B cell (primary cell): Measurements from ENCODE around the gene EMILIN3.

Source experiments
- EZH2 ChIP-seq: IDR thresholded peaks from 2 replicates; pipeline ENCODE4 v1.6.1; 2012; ENCODE audit warnings: borderline replicate concordance, low read depth, mild to moderate bottlenecking, moderate library complexity, low read length; ENCODE audit not compliant: insufficient read depth, poor library complexity, severe bottlenecking
- TF ChIP-seq, protein P1 (sequence below): fragments of 200-600 bp; IDR thresholded peaks from one replicate; pipeline ENCODE4 v1.8.0; 2022; ENCODE audit warnings: antibody characterized with exemption, mild to moderate bottlenecking

DNA sequence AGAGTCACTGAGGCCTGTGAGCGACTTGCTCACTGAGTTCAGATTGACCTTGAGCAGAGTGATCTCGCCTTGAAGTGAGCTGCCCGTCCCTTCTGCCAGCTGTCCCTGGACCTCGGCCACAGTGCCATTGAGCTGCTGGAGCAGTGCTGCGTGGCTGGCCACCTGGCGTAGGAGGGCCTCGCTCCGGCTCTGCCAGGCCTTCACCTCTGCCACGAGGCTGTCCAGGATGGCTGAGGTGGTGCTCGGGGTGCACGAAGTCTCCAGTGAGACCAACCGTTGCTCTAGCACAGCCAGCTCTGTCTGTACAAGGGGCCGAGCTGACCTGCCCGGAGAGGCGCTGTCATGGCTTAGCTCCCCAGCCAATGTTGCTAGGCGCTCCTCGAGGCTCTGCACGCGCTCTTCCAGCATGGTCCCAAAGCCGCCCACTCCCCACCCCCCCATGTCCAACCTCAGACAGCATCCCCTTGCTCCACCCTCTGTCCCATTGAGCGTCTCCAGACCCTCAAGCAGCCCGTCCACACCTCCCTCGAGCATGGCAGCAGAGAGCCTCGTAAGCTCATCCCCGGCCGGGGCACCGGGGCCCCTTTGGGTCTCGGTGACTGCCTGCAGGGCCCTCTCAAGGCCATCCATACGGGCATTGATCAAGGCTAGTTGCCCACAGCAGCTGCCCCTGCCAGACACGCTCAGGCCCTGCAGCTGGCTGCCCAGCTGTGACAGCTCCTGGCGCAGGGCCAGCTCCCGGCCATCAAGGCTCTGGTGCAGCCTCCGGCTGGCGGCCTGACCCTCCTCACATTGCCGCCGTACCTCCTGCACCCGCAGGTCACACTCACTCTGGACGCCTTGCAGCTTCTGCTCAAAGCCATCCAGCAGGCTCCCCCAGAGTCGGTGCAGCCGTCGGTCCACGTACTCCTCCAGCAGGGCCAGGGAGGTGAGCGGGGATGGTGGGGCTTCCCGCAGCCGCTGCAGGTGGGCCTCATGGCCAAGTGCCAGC lies 4.6 kb downstream of the EMILIN3 start:
- TF ChIP-seq EZH2 = no peak
- TF ChIP-seq, protein P1, sequence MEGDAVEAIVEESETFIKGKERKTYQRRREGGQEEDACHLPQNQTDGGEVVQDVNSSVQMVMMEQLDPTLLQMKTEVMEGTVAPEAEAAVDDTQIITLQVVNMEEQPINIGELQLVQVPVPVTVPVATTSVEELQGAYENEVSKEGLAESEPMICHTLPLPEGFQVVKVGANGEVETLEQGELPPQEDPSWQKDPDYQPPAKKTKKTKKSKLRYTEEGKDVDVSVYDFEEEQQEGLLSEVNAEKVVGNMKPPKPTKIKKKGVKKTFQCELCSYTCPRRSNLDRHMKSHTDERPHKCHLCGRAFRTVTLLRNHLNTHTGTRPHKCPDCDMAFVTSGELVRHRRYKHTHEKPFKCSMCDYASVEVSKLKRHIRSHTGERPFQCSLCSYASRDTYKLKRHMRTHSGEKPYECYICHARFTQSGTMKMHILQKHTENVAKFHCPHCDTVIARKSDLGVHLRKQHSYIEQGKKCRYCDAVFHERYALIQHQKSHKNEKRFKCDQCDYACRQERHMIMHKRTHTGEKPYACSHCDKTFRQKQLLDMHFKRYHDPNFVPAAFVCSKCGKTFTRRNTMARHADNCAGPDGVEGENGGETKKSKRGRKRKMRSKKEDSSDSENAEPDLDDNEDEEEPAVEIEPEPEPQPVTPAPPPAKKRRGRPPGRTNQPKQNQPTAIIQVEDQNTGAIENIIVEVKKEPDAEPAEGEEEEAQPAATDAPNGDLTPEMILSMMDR = no peak
